ENCODE data around the gene LRRC3C.

The LRRC3C gene

GRCh38 chr17:39955726-39956225 lies 28.2 kb downstream of the LRRC3C start:
- no peaks in the 10 kb centered on the region for H3K9me3 ChIP-seq (ENCODE audit: control insufficient read depth, insufficient read depth, low read length)
- H3K9ac ChIP-seq (ENCODE audit: low read depth, low read length) = no peak overlapping the region
- H3K36me3 ChIP-seq (ENCODE audit: control insufficient read depth, insufficient read depth, low read length) = no peaks in the 10 kb centered on the region
- H3K27me3 ChIP-seq (ENCODE audit: control insufficient read depth, insufficient read depth, low read length) = peaks cover 13% of the 10 kb centered on the region
- H3K4me1 ChIP-seq (ENCODE audit: control insufficient read depth, insufficient read depth, low read length) = peaks cover 3% of the 10 kb centered on the region
- no peak overlapping the region for H3K4me3 ChIP-seq (ENCODE audit: low read depth, low read length)

DNA sequence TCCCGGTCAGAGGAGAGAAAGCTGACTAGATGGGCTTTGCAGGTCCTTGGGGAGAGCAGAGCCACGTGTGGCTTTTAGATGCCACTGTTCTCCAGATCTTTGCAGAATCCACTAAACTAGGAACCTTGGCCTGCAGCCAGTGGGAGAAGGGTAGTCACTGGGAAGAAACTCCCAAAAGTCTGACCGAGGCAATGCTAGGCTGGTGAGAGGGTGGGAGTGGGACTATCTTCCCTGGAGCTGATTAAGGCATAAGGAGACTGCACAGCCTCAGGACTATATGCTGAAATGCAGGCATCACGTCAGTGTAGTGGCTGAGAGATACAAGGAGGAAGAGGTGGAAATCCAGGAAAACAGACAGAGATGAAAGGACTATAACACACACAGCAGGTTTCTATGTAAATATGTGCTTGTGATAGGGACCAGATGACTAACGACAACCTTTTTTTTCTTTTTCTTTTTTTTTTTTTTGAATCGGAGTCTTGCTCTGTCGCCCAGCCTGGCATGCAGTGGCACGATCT lies 33.1 kb downstream of the LRRC3C start:
- H3K36me3 ChIP-seq (ENCODE audit: control insufficient read depth, insufficient read depth, low read length) = no peaks in the 10 kb centered on the region
- no peak overlapping the region for H3K4me3 ChIP-seq (ENCODE audit: low read depth, low read length)
- H3K27me3 ChIP-seq (ENCODE audit: control insufficient read depth, insufficient read depth, low read length) = peaks cover 4% of the 10 kb centered on the region
- no peak overlapping the region for H3K9ac ChIP-seq (ENCODE audit: low read depth, low read length)
- no peaks in the 10 kb centered on the region for H3K4me1 ChIP-seq (ENCODE audit: control insufficient read depth, insufficient read depth, low read length)
- H3K9me3 ChIP-seq (ENCODE audit: control insufficient read depth, insufficient read depth, low read length) = no peaks in the 10 kb centered on the region

DNA sequence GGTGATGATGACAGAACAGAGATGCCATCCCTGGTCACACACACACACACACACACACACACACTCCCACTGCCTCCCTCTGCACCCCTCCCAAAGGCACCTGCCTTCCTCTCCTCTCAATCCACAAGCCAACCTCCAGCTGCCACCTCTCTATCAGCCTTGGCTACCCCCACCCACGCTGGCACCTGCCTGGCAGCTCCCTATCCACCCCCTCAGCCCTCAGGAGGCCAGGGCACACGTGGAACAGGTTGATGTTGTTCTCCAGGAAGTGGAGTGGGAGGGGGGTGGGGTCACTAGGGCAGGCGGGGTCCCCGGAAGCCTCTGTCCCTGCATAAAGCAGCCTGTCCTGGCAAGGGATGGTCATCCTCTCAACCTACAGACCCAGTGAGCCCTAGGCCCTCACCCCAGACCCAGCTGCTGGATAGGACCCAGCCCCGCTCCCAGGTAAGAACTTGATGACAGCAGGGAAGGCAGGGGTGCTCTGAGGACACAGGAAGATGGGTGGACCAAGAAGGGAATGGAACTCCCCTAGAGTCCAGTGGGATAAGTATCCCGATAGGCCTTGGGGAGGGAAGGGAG lies 35.2 kb downstream of the LRRC3C start, which contains the start of gene GSDMA:
Gene GSDMA, plus strand, starts transcription at position 363 of the 579 bp plus-strand sequence. CDS start 2,684 bp downstream, outside the sequence.
- Histone ChIP-seq H3K4me3 (ENCODE audit: low read depth, low read length) (no peak within 1 kb of the TSS), H3K4me1 (ENCODE audit: control insufficient read depth, insufficient read depth, low read length) (no peaks in the 10 kb centered on the region), H3K27me3 (ENCODE audit: control insufficient read depth, insufficient read depth, low read length) (peaks cover 4% of the 10 kb centered on the region), H3K9ac (ENCODE audit: low read depth, low read length) (no peak within 1 kb of the TSS), H3K9me3 (ENCODE audit: control insufficient read depth, insufficient read depth, low read length) (no peaks in the 10 kb centered on the region), H3K36me3 (ENCODE audit: control insufficient read depth, insufficient read depth, low read length) (no peaks in the 10 kb centered on the region)

GRCh38 chr17:39963829-39964228 lies 36.3 kb downstream of the LRRC3C start:
- H3K4me1 ChIP-seq (ENCODE audit: control insufficient read depth, insufficient read depth, low read length) = no peaks in the 10 kb centered on the region
- H3K9me3 ChIP-seq (ENCODE audit: control insufficient read depth, insufficient read depth, low read length) = no peaks in the 10 kb centered on the region
- no peak overlapping the region for H3K4me3 ChIP-seq (ENCODE audit: low read depth, low read length)
- H3K9ac ChIP-seq (ENCODE audit: low read depth, low read length) = no peak overlapping the region
- no peaks in the 10 kb centered on the region for H3K36me3 ChIP-seq (ENCODE audit: control insufficient read depth, insufficient read depth, low read length)
- H3K27me3 ChIP-seq (ENCODE audit: control insufficient read depth, insufficient read depth, low read length) = peaks cover 4% of the 10 kb centered on the region

DNA sequence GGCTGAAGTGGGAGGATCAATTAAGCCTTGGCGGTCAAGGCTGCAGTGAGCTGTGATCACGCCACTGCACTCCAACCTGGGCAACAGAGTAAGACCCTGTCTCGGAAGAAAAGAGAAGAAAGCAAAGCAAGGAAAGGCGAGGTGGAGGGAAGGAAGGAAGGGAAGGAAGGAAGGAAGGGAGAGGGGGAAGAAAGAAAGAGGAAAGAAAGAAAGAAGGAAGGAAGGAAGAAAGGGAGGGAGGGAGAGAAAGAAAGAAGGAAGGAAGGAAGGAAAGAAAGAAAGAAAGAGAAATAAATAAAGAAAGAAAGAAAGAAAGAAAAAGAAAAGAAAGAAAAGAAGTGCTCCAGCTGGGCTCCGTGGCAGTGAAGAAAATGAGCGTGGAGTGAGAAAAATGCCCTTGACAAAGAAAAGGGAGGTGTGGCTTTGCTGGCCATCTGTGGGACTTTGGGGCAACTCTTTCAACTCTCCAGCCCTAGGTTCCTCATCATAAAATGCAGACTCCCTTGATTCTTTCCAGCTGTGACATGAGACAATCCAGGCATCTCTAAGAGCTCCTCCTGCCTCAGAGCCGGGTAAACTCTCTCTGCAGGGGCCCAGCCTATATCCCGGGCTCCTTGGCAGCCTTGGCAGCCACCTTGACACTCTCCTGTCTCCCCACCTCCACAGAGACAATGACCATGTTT lies 37.6 kb downstream of the LRRC3C start:
- H3K9me3 ChIP-seq (ENCODE audit: control insufficient read depth, insufficient read depth, low read length) = no peaks in the 10 kb centered on the region
- no peak overlapping the region for H3K9ac ChIP-seq (ENCODE audit: low read depth, low read length)
- no peaks in the 10 kb centered on the region for H3K4me1 ChIP-seq (ENCODE audit: control insufficient read depth, insufficient read depth, low read length)
- H3K36me3 ChIP-seq (ENCODE audit: control insufficient read depth, insufficient read depth, low read length) = no peaks in the 10 kb centered on the region
- H3K4me3 ChIP-seq (ENCODE audit: low read depth, low read length) = no peak overlapping the region
- peaks cover 4% of the 10 kb centered on the region for H3K27me3 ChIP-seq (ENCODE audit: control insufficient read depth, insufficient read depth, low read length)

GRCh38 chr17:39966771-39967170 lies 39.2 kb downstream of the LRRC3C start:
- H3K27me3 ChIP-seq (ENCODE audit: control insufficient read depth, insufficient read depth, low read length) = no peaks in the 10 kb centered on the region
- H3K36me3 ChIP-seq (ENCODE audit: control insufficient read depth, insufficient read depth, low read length) = no peaks in the 10 kb centered on the region
- H3K4me1 ChIP-seq (ENCODE audit: control insufficient read depth, insufficient read depth, low read length) = no peaks in the 10 kb centered on the region
- no peak overlapping the region for H3K9ac ChIP-seq (ENCODE audit: low read depth, low read length)
- no peak overlapping the region for H3K4me3 ChIP-seq (ENCODE audit: low read depth, low read length)
- H3K9me3 ChIP-seq (ENCODE audit: control insufficient read depth, insufficient read depth, low read length) = no peaks in the 10 kb centered on the region

DNA sequence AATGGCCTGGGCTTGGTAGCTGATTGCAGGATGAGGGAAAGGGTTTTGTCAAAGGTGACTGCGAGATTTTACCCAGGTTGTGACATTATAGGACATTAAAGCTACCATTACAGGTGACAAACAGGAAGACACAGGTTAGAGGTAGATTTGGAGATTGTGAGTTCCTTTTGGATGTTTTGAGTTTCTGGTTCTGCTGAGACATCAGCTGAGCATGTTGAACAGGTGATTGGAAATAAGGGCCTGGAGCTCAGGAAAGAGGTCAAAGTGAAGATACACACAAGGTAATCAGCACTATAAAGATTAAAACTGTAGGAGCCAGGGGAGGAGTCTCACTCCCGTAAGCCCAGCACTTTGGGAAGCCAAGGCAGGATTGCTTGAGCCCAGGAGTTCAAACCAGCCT lies 41.2 kb downstream of the LRRC3C start:
- no peak overlapping the region for H3K9ac ChIP-seq (ENCODE audit: low read depth, low read length)
- H3K9me3 ChIP-seq (ENCODE audit: control insufficient read depth, insufficient read depth, low read length) = no peaks in the 10 kb centered on the region
- no peak overlapping the region for H3K4me3 ChIP-seq (ENCODE audit: low read depth, low read length)
- no peaks in the 10 kb centered on the region for H3K4me1 ChIP-seq (ENCODE audit: control insufficient read depth, insufficient read depth, low read length)
- no peaks in the 10 kb centered on the region for H3K27me3 ChIP-seq (ENCODE audit: control insufficient read depth, insufficient read depth, low read length)
- no peaks in the 10 kb centered on the region for H3K36me3 ChIP-seq (ENCODE audit: control insufficient read depth, insufficient read depth, low read length)

- Histone ChIP-seq H3K9me3 (ENCODE audit: control insufficient read depth, insufficient read depth, low read length) (no peaks in the 10 kb centered on the region), H3K4me3 (ENCODE audit: low read depth, low read length) (no peak overlapping the region), H3K9ac (ENCODE audit: low read depth, low read length) (no peak overlapping the region), H3K36me3 (ENCODE audit: control insufficient read depth, insufficient read depth, low read length) (no peaks in the 10 kb centered on the region), H3K4me1 (ENCODE audit: control insufficient read depth, insufficient read depth, low read length) (no peaks in the 10 kb centered on the region), H3K27me3 (ENCODE audit: control insufficient read depth, insufficient read depth, low read length) (no peaks in the 10 kb centered on the region)
These were observed 41.8 kb downstream of the LRRC3C start for GRCh38 chr17:39969375-39969774.

GRCh38 chr17:39970157-39970692 lies 42.7 kb downstream of the LRRC3C start:
- no peaks in the 10 kb centered on the region for H3K36me3 ChIP-seq (ENCODE audit: control insufficient read depth, insufficient read depth, low read length)
- no peaks in the 10 kb centered on the region for H3K4me1 ChIP-seq (ENCODE audit: control insufficient read depth, insufficient read depth, low read length)
- H3K9ac ChIP-seq (ENCODE audit: low read depth, low read length) = no peak overlapping the region
- H3K9me3 ChIP-seq (ENCODE audit: control insufficient read depth, insufficient read depth, low read length) = no peaks in the 10 kb centered on the region
- H3K4me3 ChIP-seq (ENCODE audit: low read depth, low read length) = no peak overlapping the region
- H3K27me3 ChIP-seq (ENCODE audit: control insufficient read depth, insufficient read depth, low read length) = no peaks in the 10 kb centered on the region

GRCh38 chr17:39971076-39971603 lies 43.6 kb downstream of the LRRC3C start:
- no peaks in the 10 kb centered on the region for H3K36me3 ChIP-seq (ENCODE audit: control insufficient read depth, insufficient read depth, low read length)
- no peak overlapping the region for H3K9ac ChIP-seq (ENCODE audit: low read depth, low read length)
- H3K27me3 ChIP-seq (ENCODE audit: control insufficient read depth, insufficient read depth, low read length) = no peaks in the 10 kb centered on the region
- H3K9me3 ChIP-seq (ENCODE audit: control insufficient read depth, insufficient read depth, low read length) = no peaks in the 10 kb centered on the region
- no peak overlapping the region for H3K4me3 ChIP-seq (ENCODE audit: low read depth, low read length)
- H3K4me1 ChIP-seq (ENCODE audit: control insufficient read depth, insufficient read depth, low read length) = no peaks in the 10 kb centered on the region

GRCh38 chr17:39972271-39972670 lies 44.7 kb downstream of the LRRC3C start:
- Histone ChIP-seq H3K4me1 (ENCODE audit: control insufficient read depth, insufficient read depth, low read length) (peaks cover 2% of the 10 kb centered on the region), H3K9ac (ENCODE audit: low read depth, low read length) (no peak overlapping the region), H3K9me3 (ENCODE audit: control insufficient read depth, insufficient read depth, low read length) (no peaks in the 10 kb centered on the region), H3K36me3 (ENCODE audit: control insufficient read depth, insufficient read depth, low read length) (no peaks in the 10 kb centered on the region), H3K4me3 (ENCODE audit: low read depth, low read length) (no peak overlapping the region), H3K27me3 (ENCODE audit: control insufficient read depth, insufficient read depth, low read length) (no peaks in the 10 kb centered on the region)

Data from iPS-15b (cell line).